ENCODE measurements around the gene FOXQ1. TPM values are rescaled to one million over a fixed set of nuclear protein-coding genes. Genes with fewer than 3 reads are reported as not detected.

FOXQ1 gene
- total and polyA plus RNA-seq, 2 of the 13 experiments (the other 11 are each of a cell fraction or from before 2014, with no cell fraction given), result 35.2 to 39.8 TPM

- TF ChIP-seq FOSL2 (CRISPR knock-in tag; IDR thresholded peaks at IDR 0.05) (peak; percentile 44), STAG1 (CRISPR knock-in tag; IDR thresholded peaks at IDR 0.05) (peak; percentile 13; the same call in 1 of the 2 replicates), MEIS1 (CRISPR knock-in tag; IDR thresholded peaks at IDR 0.05; ENCODE audit: borderline replicate concordance) (peak; percentile 41; the same call in 1 of the 2 replicates), CSRNP2 (CRISPR knock-in tag; conservative IDR thresholded peaks at IDR 0.05; ENCODE audit: low read depth) (no peak), POGK (CRISPR knock-in tag; conservative IDR thresholded peaks at IDR 0.05) (no peak), ELF1 (CRISPR knock-in tag; IDR thresholded peaks at IDR 0.05) (0 out of 2 replicates have a peak, but pooled peaks have one; percentile 11), CENPT (CRISPR knock-in tag; IDR thresholded peaks at IDR 0.05; ENCODE audit: low read depth) (no peak), ZNF552 (CRISPR knock-in tag; IDR thresholded peaks at IDR 0.05; ENCODE audit: borderline replicate concordance) (0 out of 2 replicates have a peak, but pooled peaks have one; percentile 26), ZNF34 (CRISPR knock-in tag; IDR thresholded peaks at IDR 0.05; ENCODE audit: borderline replicate concordance) (no peak), PHF21A (CRISPR knock-in tag; IDR thresholded peaks at IDR 0.05) (peak; percentile 68; the same call in 1 of the 2 replicates), TBX2 (CRISPR knock-in tag; IDR thresholded peaks at IDR 0.05; ENCODE audit: borderline replicate concordance) (peak; percentile 66), KLF12 (CRISPR knock-in tag; IDR thresholded peaks at IDR 0.05; ENCODE audit: borderline replicate concordance) (no peak), ZFP36L2 (CRISPR knock-in tag; IDR thresholded peaks at IDR 0.05) (no peak), MXI1 (IDR thresholded peaks at IDR 0.05; ENCODE audit: borderline replicate concordance, low read depth, low read length) (peak; percentile 10; the same call in 1 of the 3 replicates), MED1 (CRISPR knock-in tag; IDR thresholded peaks at IDR 0.05) (peak; percentile 34; the same call in 1 of the 2 replicates), TFAP4 (IDR thresholded peaks at IDR 0.05; ENCODE audit: borderline replicate concordance, low read depth) (peak; percentile 87; the same call in 1 of the 2 replicates), PHF5A (CRISPR knock-in tag; IDR thresholded peaks at IDR 0.05; ENCODE audit: low read depth, unreplicated experiment) (no peak), RBM39 (IDR thresholded peaks at IDR 0.05; ENCODE audit: low read depth, low read length, poor library complexity, severe bottlenecking) (peak; percentile 95), RFXAP (CRISPR knock-in tag; IDR thresholded peaks at IDR 0.05; ENCODE audit: borderline replicate concordance) (no peak), RAD21 (CRISPR knock-in tag; IDR thresholded peaks at IDR 0.05) (0 out of 2 replicates have a peak, but pooled peaks have one; percentile 9)
Measured at GRCh38 chr6:1317302-1317815, 5.5 kb downstream of the FOXQ1 start (continued).
